IPS DF 19.7 (cell line): Measurements from ENCODE around the gene TBC1D24.
A peak's percentile ranks its signal among the peaks of the same experiment; 100 is the strongest.

Experiments
- DNase-seq: peaks from one replicate; pipeline ENCODE4 v3.0.0-alpha.2; 2013; ENCODE audit warnings: low read depth, low spot score

The TBC1D24 gene

DNA sequence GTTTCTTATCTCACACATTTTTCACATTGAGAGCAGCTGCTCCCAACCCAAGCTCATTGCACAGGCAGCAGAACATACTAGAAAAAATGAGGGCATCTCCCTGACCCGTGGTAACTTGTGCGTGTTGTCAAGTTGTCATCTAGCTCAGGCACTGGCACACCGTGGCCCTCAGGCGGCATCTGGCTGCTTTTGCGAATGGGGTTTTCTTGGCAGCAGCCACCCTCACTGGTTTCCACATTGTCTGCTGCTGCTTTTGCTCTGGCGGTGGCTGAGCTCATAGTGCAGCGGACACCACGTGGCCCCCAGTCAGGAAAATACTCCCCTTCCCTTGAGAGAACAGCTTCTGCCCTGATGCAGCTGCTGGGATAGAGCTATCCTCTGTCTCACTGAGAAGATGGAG, 24.4 kb upstream of the TBC1D24 start:
- DNase-seq: no peak

DNA sequence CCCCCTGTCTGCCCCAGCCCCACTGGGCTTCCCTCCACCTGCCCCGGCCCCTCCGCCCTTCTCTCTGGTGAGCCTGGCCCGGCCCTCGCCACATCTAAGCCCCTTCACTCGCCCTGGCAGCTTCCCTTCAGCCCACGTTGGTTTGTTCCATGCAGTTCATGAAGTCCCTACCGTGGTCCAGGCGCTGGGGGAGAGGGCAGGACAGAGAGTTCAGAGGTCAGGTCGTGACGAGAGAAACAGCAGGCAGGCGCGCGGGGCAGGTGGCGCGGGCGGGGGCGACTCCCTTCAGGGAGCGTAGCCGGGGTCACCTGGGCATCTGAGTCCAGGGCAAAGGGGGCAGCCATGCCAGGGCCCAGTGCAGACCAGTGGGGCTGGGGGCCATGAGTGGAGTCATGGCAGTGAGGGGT, 23.9 kb upstream of the TBC1D24 start:
- no peak for DNase-seq

DNA sequence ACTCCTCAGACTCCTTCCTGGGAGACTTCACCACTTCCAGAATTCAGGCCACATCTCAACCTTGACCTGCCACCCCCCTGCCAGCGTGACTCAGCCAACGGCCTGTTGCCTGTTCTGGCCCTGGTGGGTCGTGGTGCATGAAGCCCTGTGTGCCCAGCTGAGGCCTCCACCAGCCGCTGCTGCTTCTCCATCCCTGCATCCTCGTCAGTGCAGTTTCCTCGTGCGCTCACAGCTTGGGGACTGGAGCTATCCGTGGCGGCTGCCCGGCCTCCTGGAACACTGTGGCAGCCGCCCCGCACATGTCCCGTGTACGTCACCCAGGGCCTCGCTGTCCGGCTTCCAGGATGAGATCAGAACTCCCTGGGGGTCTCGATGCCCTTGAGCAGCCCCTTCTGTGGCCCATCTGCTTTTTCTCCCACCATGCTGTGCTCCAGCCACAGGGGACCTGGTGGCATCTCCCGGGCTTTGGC, 23.0 kb upstream of the TBC1D24 start:
- no peak for DNase-seq

DNA sequence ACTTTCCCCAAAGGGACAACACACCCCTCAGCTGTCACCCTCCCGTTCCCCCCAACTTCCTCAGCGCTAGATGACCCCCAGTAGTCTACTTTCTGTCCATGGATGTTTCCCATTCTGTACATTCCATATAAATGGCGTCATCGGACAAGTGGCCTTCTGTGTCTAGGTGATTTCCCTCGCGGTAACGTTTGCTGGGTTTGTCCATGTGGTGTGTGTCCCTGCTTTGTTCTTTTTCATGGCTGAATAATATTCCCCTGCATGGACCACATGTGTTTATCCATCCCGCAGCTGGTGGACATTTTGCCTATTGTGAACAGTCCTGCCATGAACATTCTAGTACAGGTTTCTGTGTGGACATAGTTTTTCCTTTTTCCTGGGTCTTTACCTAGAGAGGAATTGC, 22.3 kb upstream of the TBC1D24 start:
- DNase-seq: no peak

DNA sequence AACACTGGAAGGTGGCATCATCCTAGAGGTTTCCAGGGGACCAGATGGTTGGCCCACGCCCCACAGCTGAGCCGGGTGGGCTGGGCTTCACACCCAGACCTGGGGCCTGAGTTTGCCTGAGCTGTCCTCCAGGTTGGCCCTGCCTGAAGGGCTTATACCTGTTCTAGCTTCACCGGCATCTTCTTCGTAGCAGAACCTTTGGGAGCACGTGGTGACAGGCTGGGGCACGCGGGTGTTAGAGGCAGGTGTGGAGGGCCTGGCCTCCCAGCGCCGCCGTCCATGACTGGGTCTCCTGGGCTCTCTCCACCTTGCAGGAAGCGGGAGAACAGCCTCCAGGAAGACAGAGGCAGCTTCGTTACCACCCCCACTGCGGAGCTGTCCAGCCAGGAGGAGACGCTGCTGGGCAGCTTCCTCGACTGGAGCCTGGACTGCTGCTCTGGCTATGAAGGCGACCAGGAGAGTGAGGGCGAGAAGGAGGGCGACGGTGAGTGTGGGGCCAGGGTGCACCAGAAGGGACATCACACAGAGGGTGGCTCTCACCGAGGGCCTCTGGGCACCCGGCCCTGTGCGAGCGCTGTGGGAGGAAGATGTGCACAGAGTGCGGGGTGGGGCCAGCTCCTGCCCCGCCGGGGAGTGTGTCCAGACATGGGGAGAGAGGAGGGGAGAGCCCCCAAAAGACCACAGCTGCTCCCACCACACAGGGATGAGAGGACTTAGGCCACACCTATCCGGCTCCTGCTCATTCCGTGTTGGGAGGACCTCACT, 19.7 kb upstream of the TBC1D24 start:
- no peak for DNase-seq

DNA sequence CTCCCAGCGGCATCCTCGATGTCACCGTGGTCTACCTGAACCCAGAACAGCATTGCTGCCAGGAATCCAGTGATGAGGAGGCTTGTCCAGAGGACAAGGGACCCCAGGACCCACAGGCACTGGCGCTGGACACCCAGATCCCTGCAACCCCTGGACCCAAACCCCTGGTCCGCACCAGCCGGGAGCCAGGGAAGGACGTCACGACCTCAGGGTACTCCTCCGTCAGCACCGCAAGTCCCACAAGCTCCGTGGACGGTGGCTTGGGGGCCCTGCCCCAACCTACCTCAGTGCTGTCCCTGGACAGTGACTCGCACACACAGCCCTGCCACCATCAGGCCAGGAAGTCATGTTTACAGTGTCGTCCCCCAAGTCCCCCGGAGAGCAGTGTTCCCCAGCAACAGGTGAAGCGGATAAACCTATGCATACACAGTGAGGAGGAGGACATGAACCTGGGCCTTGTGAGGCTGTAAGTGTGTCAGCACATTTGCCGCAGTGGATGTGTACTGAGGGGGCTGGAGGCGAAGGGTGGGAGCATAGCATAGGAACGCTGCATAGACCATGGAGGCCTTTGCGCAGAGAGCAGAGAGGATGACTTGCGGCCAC, 18.3 kb upstream of the TBC1D24 start:
- no peak for DNase-seq

DNA sequence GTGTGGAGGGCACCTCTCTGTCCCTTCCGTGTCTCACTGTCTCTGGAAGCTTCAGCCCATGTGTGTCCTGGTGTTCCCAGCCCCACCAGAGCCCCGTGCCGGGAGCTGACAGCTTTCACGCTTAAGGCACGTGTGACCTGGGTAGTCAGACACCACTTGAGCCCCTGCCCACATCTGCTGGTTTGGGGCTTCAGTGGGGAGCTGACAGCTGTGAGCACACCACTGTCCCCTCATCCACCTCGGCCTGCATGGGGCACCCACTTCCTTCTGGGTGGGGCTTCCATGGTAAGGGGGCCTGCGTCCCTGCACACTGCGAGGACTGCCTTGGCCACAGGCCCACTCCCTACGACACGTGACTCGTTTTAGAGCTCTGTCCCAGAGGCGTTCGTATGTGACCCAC, 17.7 kb upstream of the TBC1D24 start:
- DNase-seq: no peak

DNA sequence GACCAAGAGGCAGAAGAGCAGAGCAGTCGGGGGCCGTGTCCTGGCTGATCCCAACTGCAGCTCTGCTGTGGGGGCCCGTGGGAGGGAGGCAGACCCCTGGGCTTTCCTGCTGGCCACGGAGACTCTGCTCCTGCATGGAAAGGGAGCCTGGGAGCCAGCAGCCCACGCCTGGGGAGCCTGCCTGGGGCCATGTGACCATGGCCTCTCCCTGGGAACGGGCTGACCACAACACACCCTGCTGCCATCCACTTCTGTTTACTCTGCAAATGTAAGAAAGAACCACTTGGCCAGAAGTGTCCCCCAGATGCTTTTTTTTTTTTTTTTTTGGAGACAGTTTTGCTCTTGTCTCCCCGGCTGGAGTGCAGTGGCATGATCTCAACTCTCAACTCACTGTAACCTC, 17.0 kb upstream of the TBC1D24 start:
- no peak for DNase-seq

DNA sequence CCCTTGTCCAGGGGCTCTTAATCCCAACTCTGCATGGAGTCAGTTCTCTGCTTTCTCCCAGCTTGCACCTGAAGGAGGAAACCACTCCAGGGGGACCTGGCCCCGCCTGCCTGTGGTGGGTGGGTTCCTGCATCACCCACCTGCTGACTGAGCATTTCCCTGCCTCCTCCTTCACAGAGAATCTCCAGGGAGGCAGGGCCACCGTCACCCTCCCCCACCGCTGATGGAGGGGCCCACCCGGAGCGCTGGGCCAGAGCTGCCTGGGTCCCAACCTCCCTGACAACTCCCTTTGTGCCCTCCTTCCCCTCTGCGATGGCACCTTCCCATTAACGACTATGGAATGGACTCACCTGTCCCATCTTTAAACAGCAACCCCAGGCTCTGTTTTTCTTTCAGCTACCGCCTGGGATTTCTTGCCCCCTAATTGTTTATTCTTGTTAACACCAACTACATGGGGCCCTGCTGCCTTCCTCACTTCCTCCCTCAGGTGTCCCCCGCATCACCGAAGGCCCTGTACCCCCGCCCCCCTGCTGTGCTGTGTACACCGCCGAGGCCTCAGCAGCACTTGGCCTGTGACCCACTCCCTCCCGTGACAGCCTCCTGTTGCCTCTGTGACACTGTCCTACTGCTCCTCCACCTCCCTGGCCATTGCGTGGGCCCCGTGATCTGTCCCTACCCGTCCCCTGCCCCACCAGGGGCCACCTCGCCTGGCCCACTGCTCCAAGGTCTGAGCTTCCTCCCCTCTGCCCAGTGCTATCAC, 15.9 kb upstream of the TBC1D24 start:
- no peak for DNase-seq

DNA sequence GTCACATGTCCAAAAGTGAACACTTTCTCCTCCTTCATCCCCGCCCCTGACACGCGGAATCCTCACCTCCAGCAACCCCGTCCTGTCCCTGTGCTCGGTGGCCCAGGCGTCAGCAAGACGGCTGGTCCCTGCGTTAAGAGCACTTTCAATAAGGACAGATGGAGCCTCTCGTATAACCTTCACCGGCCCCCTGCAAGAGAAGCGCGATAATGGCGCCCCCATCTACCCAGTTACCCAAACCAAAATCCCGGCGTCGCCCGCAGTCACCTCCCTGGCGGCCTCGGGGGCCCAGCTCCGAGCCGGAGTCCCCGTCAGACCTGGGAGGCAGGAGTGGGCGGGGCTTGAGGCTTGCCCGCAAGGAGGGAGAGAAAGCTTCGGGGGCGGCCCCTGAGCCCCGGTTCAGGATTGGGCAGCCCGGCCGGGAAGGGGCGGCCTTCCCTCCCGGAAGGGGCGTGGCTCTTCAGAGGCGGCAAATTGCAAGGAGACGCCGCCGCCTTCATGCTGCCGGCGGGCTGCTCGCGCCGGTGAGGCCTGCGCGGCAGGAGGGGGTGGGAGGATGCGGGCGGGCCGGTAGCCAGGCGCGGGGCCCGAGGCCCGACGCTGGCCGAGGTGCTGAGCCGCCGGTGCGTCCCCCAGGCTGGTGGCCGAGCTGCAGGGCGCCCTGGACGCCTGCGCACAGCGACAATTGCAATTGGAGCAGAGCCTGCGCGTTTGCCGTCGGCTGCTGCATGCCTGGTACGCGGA, 15.1 kb upstream of the TBC1D24 start, which contains the start of gene TEDC2:
Gene TEDC2 (plus strand): TSS at position 463 of the 744 bp plus-strand sequence. CDS start 36 bp downstream, at position 499.
- peak; percentile 67 for DNase-seq

DNA sequence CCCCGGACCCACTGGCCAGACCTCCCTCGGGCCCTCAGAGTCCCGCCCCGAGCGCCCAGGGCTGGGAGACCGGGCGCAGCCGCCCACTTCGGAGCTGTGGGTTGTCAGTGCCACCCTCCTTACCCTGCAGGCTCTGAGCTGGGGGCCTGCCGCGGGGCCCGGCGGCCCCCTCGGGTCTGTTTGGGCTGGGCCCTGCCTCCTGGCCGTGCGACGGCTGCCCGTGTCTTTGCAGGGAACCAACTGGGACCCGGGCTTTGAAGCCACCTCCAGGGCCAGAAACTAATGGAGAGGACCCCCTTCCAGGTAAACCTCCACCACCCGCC, 14.6 kb upstream of the TBC1D24 start:
- DNase-seq: no peak

DNA sequence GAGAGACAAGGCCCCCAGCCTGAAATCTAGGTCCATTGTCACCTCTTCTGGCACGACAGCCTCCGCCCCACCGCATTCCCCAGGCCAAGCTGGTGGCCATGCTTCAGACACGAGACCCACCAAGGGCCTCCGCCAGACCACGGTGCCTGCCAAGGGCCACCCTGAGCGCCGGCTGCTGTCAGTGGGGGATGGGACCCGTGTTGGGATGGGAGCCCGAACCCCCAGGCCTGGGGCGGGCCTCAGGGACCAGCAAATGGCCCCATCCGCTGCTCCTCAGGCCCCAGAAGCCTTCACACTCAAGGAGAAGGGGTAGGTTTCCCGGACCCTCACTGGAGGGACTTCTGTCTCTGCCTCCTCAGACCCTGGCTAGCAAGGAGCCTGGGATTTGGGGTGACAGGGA, 14.0 kb upstream of the TBC1D24 start:
- no peak for DNase-seq

DNA sequence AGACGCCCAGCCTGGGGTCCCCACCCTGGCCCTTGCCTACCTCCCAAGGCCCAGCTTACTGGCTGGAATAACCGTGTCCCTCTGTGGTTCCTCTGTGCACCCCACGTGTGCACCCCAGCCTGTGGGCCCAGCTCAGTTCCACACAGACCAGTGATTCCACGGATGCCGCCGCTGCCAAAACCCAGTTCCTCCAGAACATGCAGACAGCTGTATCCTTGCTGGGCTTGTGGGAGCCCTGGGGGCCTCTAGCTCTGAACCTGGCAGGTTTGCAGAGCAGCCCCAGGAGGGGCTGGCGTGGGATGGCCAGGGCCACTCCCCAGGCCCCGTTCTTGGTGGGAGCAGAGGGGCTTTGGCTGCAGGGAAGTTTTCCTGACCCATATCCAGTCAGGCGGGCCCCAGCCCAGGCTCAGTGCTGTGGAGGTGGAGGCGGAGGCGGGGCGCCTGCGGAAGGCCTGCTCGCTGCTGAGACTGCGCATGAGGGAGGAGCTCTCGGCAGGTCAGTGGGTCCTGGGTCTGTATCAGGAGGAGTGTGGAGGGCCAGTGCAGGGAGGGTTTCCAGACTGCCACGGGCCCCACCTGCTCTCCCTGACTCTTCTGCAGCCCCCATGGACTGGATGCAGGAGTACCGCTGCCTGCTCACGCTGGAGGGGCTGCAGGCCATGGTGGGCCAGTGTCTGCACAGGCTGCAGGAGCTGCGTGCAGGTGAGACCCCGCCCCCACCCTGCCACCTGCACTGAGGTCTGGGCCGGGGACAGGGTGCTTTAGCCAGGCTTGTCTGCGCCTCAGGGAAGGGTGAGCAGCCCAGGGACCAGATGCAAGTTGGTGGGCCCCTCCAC, 12.7 kb upstream of the TBC1D24 start:
- no peak for DNase-seq

DNA sequence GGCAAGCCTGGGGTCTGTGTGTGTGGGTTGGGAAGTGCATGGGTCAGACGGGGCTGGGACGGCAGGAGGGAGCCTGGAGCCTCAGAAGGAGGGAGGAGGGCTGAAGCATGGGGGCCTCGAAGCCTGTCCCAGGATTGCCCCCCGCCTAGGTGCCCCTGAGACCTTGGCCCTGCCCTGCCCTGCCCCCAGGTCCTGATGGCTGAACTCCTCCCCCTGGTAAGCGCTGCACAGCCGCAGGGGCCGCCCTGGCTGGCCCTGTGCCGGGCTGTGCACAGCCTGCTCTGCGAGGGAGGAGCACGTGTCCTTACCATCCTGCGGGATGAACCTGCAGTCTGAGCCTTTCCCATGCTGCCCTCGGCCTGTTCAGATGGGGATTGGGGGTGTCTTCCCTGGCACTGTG, 10.6 kb upstream of the TBC1D24 start:
- DNase-seq: no peak

DNA sequence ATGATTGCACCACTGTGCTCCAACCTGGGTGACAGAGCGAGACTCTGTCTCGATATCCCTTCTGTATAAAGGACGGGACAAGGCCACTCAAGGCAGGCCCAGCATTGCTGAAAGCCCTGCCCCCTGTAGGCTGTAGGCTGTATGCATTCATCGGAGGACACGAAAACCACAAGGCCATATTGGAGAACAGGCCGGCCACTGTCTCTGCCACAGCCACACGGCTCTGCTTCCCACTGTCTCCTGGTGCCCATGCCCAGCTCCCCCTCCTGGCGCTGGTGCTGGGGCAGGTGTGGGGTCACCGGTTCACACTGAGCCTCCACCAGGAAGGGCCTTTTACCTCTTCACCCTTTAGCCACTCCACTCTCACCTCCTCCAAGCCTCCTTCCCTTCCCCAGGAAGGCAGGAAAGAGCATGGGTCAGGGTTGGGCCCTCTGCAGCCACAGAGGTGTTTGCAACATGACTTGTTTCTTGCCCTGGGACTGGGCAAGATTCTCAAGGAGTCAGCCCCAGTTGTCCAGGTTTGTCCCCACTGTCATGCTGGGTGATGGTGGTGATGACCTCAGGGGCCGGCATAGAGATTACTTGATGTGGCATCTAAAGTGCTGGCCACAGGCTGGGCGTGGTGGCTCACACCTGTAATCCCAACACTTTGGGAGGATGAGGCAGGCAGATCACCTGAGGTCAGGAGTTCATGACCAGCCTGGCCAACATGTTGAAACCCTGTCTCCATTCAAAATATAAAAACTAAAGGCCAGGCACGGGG, 9.1 kb upstream of the TBC1D24 start:
- no peak for DNase-seq

DNA sequence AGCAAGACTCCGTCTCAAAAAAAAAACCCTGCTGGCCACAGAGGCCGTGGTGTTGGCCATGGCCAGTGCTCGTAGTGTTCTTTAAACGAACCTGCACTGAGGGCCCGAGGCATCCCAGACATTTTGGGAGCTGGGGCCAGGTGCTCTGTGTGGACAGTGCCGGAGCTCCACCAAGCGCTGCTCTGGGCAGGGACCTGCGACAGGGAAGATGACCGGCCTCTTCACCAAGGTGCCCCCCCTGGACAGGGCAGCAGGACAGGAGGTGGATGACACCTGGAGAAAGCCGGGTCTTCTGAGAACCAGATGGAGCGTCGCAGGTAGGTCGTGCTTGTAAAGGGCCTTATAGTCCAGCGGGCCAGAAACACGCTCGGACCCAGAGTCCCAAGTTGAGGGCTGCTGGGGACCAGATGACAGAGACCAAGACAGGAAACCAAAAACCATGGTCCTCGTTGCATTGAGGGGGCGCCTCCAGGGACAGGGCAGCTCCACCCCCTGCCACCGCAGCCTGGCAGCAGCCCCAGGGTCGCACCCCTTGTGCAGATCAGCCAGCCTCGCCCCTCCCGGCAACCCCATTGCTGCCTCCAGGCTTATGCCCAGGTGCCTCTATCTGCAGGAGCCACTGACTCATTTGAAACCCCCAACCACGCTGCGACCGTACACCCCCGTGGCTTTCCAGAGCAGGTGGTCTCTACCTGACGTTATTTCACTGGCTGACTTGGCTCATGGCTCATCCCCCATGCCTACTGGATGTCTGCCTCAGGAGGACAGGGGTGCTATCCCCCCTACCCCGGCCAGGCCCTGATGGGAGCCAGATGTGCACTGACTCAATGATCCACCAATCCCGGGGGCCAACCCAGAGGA, 8.0 kb upstream of the TBC1D24 start:
- DNase-seq: no peak

DNA sequence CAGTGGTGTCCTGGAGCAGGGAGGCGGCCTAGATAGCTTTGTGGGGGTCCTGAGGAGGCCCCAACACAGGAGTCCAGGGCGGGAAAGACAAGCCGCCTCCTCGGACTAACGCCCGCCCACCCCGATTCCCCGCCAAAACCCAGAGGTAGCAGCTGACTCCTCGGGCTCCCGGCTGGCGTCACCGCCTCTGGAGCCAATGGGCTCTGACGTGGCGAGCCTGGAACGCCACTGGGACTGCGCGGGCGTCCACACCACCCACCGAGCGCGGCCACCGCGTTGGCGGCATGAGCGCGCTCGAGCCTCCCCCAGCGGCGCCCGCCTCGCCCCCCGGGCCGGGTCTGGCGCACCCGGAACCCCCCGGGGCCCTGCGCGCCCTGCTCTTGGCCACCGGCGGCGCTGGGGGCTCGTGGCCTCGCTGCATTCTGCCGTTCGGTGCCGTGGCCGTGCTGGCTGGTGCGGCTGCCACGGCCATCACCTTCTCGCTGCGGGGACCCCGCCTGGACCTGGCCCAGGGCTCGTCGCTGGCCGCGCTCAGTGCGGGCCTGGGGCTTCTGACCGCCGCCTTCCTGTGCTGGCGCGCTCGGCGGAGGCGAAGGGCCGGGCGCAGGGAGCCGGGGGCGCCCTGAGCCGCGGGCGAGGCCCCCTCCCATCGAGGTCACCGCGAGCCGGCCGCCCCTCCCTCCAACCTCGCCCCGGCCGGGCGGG, 7.2 kb upstream of the TBC1D24 start:
- no peak for DNase-seq

DNA sequence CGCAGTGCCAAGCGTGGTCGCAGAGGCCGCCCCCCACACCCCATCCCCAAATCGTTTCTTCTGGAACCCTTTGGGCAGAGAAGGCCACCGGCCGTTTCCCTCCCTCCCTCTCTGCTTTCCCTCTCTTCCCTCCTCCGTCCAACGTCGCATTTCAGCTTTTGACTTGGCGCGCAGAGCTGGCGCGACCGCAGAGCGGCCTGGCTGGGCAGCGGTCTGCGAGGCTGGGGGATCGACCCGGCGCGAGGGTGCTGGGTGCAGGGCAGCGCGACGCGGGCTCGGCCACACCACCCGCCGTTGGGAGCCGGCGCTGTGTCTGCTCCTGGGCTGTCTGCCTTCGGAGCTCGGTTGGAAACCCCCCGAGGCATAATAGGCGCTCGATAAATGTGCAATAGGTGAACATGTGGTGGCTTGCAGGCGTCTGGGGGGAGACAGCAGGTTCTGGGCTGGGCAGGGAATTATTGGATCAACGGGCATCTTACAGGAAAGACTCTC, 6.6 kb upstream of the TBC1D24 start:
- DNase-seq: no peak
